CD4-positive, alpha-beta T cell treated with Interleukin-1 beta for 1 hour (primary cell): ENCODE data around the gene LARGE1.
A peak's percentile ranks its signal among the peaks of the same experiment; 100 is the strongest.

Source experiments
- DNase-seq, 2 donors: peaks; one replicate each; pipeline ENCODE4 v3.0.0-alpha.2; 2020 to 2022

Gene LARGE1

DNA sequence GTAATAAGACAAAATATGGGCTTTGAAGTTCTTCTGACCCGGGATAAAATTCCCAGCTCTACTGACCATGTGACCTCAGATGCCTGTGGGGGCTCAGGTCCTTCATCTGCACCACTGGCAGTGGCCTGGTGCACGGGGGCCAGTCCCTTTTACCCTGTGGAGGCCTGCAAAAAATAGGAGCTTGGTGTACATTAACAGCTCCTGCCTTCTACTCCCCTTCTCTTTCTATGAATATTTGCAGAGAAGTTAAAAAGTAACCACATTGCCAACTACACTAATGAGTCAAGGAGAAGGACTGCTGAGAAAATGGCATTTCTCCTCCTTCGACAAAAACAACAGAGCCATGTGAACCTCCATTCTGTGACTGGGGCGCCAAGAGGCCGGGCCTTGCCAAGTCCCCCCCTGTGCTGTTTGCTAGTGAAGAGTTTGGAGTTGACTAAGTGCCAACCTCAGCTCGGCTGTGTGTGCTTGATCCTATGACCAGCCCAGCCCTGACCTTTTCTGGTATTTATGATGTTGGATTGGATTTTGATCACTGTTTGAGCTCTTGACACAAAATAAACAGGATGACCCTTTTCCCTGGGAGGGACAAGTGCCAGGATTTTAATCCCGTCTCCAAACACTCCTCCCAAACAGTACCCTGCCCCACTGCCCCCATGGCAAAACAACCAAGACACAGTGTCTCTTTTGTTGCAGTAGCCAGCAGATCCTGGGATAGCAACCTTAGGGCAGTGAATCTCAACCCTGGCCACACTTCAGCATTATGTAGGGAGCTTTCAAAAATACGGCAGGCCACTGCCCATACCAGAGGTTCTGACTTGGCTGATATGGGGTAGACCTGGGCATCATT is 380.1 kb downstream of the LARGE1 start:
- DNase-seq = no peak

DNA sequence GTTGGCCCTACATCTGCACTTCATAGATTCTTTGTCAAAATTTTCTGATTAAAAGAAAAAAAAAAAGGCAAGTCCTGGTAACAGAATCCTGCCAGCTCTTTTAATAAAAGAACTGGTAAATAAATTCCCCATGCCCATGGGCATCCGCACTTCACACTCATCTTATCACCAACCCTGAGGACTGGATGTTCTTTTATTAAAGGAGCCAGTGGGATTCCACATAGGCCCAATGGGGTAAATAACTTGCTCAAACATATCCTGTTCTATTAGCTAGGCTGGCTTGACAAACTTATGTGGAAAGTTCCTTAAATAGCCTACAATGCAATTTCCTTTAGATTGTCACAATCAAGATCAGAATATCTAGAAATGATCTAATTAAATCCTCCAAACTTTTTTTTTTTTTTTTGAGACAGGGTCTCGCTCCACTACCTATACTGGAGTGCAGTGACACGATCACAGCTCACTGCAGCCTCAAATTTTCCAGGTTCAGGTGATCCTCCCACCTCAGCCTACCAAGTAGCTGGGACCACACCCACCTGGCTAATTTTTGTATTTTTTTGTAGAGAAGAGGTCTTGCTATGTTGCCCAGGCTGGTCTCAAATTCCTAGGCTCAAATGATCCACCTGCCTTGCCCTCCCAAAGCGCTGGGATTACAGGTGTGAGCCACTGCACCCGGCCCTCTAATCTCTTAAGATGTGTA is 380.9 kb downstream of the LARGE1 start:
- no peak for DNase-seq

DNA sequence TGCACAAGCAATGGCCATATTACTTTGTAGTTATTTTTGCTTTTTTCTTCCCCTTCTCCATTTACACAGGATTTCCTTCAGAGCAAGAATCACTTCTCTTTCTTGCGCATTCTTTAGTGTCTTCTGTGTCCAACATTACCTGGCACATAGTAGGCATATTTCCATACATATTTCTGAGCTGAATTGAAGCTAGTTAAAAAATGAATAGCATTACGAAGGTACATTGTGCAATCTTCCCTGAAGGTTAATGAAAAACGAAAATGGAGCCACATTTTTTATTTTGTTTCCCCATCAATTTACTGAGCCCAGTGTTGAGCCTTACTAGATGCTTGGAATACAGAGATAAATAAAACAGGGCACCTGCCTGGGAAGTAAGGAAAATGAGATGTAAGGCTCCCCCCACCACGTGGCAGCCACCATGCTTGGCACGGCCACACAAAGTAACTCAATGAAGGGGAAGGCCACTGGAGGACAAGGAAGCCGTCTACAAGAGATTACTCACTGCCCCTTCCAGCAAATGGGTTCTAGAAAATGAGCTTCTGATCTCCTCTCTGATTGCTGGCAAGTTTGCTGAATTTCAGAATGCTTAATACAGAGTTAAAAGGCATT is 381.9 kb downstream of the LARGE1 start:
- DNase-seq = no peak

DNA sequence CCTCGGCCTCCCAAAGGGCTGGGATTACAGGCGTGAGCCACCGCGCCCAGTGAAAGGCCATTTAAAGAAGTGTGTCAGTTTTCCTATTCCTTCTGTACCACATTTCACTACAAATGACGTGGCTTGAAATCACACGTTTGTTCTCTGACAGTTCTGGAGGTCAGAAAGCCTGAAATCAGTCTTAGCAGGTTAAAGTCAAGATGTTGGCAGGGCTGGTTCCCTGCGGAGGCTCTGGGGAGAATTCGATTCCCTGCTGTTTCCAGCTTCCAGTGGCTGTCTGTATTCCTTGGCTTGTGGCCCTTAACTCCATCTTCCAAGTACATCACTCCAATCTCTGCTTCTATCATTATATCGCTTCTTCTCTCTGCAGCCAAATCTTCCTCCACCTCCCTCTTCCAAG is 383.2 kb downstream of the LARGE1 start:
- DNase-seq = no peak

DNA sequence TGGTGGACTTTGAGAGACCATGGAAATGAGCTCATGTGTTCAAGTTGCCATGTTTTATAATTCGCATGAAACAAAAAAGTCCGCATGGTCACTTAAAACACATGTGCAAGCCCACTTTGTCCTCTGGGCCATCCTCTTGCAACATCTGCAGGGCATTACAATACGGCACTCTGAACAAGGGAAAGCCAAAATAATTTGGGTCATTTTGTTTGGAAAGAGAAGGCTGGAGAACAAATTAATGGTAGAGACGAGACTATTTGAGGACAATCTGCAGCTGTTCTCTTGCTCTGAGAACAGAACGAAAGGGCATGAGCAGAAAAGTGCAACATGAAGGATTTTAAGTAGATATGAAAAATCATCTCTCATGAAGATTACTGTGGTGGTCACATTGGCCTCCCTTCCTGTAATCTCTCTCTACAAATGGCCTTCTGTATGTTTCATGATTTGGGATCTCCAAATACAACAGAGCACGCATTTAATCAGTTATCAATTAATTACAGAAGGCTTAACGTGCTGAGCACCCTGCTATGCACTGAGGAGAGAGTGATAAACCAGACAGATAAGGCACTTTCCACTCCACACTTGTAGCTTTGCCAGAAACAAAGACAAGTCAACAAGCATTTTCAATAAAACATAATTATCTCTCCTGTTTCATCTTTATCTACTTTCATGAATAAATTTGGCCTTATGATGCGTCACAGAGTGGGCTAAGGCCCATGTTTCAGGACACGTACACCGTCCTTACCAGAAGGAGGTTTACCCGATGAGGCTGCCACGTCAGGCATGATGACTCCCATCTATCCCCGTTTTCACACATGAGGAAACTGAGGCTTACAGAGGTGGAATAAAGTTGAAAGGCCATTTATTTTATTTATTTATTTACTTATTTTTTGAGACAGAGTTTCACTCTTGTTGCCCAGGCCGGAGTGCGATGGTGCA is 384.1 kb downstream of the LARGE1 start:
- no peak for DNase-seq

DNA sequence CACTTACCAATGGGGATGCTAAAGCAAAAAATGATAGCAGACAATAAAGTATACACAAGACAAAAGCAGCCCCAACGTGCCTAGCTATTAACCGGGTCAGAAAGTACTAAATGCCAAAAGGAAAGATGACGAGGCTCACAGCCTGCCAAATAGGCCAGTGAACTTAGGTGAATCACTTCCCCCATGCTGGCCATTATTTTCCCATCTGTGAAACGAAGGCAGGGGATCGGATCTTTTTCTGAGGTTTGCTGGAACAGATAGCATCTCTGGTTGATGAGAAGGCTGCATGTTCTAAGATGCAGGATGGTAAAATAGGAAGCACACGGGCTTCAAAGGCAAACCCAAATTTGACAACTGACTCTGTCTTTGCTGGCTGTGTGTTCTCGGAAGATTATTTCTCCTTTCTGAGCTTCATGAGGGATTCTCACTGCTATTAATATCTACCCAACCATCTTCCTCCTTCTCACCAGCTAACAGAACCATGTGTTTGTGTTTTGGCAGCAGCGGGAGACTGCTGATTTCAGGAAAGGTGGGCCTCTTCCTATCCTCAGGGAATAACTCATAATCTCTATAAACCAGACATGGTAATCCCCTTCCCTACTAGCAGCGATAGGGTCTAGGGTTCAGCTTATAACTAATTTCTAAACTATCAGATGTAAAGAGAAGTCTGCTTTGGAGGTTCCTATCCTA is 390.7 kb downstream of the LARGE1 start:
- DNase-seq = no peak

DNA sequence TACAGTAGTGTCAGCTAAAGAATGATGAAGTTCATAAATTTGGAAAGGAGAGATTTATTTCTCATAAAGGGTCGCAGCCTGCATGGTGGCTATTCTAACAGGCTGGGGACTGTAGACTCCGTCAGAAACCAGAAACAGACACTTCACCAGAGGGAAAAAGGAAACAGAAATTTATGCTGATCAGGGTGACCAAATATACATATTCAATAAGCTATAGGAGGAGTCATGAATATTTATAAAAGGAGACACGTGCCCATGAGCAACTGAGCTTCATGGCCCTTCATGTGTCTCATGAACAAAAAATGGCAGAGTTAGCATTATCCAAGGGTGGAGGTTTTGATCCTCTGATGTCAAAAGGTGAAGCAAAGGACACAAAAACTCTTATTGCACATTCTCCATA is 392.1 kb downstream of the LARGE1 start:
- DNase-seq = no peak

DNA sequence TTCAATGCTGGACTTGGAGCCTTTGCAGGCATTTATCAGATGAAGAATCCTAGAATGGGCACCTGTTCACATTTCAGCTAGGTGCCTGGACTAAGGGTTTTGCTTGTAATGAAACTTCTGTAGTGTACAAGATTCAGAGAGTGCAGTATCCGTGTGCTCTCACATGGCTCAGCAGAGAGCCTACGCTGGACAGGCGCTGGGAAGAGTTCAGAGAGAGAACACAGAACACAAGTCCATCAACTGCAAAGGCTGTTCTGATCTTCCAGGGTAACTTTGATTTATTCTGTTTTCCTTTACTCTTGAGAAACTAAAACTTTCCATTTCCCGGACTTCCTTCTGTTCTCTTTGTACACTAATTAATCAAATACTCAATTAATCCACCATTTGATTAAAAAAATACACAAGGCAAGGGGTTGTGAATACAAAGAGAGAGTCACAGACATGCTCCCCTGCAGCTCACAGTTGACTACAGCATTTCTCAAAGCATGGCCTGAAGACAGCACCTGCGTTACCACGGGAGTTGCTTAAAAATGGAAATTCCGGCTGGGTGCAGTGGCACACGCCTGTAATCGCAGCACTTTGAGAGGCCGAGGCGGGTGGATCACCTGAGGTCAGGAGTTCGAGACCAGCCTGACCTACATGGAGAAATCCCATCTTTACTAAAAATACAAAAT is 393.7 kb downstream of the LARGE1 start:
- no peak for DNase-seq

DNA sequence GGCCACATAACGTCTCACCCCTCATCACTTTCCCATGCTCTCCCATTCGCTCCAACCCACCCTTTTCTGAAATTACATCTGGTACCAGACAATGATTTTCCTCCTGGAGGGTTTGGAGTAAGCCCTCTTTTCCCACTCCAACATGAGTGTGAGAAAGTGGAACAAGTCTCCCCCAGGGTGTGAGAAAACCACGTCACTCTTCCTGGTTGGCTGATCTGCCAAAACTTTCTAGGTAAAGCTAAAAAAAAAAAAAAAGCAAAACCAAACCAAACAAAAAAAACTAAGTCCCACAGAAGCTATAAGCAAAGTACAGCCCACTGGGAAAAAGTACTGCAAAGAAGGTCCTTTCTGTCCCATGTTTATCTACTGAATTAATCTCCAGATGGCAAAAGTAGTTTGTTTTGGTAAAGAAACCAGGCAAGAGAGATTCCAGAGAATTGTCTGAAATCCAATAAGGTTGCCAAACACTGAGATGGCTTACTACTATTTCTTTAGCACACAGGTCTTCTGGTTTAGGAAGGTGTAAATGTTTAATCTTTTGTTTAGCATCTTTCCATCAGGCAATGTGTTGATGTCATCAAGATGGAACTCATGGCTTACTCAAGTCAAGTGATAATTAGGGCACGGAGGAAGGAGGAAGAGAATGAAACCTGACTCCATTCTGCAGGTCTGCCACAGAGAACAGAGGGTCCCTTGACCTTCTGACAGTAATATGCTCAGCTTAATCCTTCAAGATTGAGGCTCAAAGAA is 395.6 kb downstream of the LARGE1 start:
- DNase-seq = no peak

DNA sequence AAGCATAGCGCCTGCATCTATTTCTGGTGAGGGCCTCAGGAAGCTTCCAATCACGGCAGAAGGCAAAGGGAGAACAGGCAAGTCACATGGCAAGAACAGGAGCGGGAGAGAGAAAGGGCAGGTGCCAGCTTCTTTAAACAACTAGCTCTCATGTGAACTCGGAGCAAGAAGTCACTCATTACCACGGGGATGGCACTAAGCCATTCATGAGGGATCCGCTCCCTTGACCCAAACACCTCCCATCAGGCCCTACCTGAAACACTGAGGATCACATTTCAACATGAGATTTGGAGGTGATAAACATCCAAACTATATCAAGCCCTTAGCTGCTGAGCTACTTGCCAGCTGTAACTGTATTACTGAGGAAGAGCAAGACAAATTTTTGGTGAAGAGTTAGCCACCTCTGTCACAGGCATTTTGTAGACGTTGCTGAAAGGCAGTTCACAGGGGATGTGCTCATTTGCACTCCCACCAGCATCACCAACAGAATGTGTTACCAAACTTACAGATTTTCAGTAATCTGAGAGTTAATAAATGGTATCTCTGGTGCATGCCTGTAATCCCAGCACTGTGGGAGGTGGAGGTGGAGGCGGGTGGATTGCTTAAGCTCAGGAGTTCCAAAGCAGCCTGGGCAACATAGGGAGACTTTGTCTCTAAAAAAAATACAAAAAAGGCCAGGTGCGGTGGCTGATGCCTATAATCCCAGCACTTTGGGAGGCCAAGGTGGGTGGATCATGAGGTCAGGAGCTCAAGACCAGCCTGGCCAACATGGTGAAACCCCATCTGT is 398.2 kb downstream of the LARGE1 start:
- DNase-seq = no peak

DNA sequence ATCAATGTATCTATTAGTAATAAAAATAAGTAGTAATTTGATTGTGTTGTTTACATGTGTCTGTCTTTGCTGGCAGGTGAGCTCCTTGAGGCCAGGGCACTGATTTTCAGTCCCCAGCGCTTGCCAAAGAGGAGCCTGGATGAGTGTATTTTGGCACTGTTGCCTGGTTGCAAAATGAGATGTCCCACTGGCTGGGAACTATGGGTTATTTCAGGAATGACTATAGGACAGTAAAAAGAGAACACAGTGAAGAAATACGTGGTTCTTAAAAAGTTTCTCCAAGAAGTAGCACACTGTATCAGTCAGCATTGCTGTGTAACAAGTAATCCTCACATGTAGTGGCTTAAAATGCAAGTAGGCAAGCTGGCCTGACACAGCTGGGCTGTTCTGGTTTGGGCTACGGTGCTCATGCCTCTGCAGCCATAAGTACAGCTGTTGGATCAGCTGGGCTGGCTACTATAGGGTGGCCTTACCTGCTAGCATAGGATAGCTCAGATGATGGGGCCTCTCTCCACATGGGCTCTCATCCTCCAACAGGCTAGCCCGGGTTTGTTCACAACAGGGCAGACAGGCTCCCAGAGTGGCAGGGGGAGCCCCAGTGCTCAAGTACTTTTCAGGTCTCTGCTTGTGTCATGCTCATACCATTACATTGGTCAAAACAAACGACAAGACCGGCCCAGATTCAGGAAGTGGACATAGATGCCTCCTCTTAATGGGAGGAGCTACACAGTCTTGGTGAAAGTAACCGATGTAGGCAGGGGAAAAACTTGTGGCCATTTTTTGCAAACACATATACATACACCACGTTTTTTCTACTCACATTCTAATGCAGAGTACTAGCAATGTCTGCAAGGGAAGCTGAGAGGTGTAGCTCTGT is 399.1 kb downstream of the LARGE1 start:
- DNase-seq = no peak

DNA sequence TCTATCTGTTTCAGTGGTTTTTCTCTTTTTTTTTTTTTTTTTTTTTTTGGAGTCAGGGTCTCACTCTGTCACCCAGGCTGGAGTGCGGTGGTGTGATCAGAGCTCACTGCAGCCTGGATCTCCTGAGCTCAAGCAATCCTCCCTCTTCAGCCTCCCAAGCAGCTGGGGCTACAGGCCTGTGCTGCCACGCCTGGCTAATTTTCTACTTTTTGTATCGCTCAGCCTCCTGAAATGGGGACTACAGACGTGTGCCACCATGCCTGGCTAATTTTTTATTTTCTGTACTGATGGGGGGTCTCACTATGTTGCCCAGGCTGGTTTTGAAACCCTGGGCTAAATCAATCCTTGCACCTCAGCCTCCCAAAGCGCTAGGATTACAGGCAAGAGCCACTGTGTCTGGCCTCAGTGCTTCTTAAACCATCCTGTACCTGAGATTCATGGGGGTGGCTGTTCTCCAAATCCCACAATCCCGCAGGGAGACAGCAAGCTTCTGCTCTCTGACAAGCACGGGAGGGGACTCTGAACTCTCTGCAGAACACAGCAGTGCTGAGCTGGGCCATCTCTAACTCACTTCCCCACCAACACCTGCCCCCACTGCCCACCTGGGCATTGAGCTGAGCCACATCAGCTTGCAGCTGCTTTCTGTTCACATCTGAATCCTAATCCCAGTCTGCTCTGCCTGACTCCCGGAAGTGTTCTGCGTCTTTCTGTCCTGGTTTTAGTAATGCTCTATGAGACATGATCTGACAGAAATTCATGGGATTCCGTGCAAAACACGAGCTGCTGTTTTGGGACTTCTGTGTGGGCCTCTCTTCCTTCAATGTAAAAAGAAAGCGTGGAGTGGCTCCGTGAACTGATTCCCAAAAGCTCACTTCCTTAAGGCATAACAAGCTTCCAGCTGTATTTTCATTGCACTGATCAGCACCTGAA is 400.0 kb downstream of the LARGE1 start:
- DNase-seq = no peak

DNA sequence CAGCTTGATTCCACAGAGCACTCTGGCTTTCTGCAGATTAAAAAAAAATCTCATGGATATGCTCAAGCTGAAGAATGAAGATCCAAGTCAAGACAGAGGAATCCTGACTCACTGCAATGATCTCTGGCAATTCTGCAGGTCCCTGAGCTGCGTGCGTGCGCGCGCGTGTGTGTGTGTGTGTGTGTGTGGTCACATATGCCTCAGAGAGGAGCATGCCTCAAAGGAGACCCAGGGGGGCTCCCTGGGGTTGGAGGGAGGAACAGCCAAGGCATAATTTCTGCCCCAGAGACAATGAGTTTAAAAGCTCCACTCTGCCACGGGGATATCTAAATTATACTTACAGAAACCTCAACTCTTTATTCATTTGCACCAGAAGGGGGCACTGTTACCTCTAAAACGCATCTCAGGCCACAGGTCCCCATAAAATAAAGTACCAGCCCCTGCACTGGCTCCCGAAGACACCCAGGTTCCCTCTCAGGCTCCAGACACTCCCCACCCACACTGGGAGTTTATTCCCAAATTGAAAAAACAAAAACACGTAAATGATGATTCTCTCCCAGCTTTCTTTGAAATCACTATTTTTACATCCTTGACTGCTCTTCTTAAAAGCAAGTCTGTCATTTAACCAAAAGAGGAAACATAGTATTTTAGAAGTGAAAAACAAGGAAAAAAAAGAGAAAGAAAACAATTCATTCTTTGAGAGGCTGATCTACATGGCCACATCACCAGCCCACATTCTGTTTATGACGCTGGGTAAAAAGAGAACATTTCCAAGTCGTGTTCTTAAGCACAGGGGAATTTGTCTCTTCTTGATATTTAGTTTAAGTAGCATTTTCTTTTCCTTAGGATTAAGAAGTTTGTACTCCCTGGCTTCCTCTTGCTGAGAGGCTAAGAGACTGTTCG is 401.0 kb downstream of the LARGE1 start:
- peak in 1 of 2 donors; percentile 5 for DNase-seq

DNA sequence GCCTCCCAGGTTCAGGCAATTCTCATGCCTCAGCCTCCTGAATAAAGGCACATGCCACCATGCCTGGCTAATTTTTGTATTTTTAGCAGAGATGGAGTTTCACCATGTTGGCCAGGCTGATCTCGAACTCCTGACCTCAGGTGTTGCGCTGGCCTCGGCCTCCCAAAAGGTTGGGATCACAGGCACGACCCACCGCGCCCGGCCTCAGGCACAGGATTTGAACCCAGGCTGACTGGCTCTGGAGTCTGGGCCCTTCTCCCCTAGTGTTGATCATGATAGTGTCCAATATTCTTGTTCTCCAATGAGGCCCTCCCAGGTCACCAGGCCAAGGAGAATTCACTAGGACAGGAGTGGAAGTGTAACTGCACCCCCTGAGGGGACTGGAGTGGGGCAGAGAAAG is 401.9 kb downstream of the LARGE1 start:
- DNase-seq = no peak

DNA sequence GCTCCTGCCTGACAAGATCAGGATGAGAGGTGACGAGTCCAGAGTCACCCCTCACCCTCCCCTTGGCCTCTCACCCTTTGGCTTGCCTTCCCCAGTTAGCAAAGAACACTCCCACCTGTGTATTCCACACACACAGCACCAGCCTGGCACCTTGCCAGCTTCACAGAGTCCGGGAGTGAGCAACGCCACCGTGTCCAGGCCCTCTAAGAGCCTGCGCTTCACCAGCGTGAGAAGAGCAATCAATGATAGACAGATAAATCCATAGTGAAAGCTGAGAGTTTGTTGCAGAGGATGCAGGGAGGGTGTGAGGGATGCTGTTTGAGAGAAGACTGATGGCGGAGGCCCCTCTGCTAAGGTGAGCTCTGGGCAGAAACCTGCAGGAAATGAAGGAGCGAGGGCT is 404.5 kb downstream of the LARGE1 start:
- DNase-seq = no peak
